HG03025 (cell line): ENCODE results near the gene STXBP6.
"Not testable (repeated sequence)": the region's sequence is repeated elsewhere in the genome, so short reads cannot be mapped to it uniquely, and the experiment has no call there.

Experiments
- ATAC-seq: cut with Tn5 transposase; IDR thresholded peaks from one replicate; pipeline ENCODE4 v1.9.1; 2021; ENCODE audit warnings: mild to moderate bottlenecking, moderate library complexity; ENCODE audit not compliant: unreplicated experiment, low FRiP score

STXBP6 gene

DNA sequence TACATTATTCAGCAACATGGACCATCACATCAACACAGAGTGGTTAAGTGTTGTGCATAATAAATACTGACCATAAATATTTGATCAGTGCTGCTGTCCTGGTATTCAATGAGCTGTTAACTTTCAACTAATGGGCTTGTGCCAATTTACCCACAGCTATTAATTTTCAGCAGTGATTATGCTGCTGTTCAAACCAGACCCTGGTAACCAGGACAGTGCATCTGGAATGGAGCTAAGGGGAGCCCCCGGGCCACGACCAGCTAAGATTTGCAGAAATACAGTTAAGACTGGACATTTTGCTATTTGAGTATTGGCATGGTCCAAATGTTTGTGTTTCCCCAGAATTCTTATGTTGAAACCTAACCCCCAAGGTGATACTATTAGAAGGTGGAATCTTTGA, 235.6 kb downstream of the STXBP6 start:
- ATAC-seq, result no peak

DNA sequence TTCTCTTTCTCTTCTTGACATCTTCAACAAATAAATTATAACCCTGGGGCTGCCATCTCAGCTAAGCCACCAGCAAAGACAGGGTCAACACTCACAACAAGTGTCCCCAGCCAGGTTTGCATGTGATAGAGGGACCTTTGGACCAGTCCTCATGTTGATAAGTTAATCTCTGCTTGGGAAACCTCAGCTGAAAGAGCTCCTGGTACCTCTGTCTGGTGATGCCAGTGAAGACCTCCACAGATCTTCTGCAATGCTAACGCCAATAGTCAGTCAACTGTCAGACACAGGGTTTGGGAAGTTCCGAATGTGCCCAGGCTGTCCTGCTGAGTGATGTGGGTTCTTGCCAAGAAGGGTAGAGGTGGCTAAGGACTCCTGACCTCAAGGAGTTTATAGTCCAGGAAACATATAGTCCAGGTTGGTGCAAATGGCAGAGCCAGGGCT, 236.1 kb downstream of the STXBP6 start:
- no peak for ATAC-seq

DNA sequence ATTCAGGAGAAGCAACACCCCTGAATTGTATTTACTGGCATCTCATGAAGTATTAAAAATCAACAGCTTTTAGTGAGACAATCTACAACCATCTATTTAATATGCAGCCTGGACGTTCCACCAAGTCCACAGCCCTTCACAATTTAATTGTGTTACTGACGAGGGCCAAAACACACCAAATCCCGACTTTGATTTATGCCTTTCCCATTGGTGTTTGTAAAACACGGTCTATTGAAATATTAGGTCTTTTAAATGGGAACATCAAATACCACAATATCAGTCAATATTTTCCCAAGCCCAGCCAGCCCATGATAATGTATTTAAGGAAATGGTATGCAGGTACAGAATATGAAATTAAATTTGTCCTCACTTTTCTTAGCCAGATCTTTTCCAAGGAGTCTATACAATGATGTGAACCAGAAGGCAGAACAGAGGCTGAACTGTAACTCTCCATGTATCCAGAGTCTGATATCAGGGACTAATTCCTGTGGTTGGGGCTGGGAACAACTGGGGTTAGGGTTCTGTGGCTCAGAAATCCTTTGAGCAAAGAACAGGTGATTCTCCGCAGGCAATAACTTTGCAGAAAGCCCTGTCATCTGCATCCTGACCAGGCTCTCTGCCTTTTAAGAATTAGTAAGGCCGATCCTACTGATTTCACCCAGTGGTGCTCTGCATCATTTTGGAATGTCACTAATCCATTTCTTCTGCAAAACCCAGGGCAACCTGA, 236.7 kb downstream of the STXBP6 start:
- ATAC-seq, result no peak

DNA sequence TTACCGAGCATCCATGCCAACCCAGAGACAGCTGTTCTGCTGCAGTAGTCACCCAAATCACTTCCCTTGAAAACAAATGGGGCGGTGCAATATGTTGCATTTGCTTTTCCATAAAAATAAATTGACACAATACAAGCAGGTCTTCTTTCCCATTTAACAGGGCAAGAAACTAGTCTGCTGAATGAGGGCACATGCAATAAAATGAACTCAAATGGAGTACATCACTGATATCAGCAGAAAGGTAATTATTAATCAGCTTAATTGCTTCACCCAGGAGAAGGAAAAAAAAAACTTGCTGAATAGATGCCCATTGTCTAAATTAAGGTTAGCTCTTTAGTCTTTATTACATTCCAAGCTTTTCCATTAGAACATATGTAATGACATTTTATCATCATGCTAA, 240.8 kb downstream of the STXBP6 start:
- no peak for ATAC-seq

DNA sequence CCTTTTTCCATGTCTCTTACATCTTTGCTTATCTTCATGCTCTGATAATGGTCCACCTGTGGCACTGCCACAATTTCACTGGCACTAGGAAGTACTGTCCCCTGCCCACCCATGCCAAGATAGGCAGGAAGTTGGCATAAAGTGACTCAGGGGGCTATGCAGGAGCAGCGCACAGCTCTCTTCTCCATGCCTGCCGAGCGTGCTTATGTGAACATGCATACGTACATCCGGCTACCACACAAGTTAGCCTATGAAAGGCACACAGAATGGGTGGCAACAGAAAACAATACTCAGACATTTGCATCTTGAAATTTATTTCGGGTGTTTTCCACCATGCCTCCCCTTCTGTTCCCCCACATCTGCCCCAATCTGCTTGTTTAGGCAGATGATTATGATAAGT, 241.5 kb downstream of the STXBP6 start:
- ATAC-seq, result no peak

DNA sequence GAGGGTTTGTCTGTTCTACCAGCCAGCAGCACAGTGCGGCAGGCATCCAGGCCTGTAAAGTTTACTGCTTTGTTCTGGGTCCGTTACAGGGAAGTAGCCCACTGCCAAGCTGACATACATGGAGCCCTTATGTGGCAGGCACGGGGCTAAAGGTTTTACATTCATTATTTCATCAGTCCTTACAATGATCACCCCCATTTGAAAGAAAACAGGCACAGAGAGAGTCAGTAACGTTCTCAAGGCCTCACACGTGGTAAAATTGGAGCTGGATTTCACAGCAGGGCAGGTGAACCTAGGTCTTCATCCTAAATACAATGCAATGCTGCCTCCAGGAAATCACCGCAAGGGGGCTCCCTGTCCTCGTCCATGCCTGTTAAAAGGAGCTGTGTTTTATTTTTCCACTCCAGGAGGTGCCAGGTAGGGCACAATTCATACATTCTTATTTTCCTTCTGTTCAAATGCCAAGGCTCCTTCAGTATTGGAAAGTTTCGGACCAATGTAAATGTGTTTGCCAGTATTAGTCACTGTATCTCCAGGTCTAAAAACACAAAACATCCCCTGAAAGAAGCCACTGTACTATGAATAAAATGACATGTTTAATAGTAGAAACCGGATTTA, 243.8 kb downstream of the STXBP6 start:
- ATAC-seq, result no peak

DNA sequence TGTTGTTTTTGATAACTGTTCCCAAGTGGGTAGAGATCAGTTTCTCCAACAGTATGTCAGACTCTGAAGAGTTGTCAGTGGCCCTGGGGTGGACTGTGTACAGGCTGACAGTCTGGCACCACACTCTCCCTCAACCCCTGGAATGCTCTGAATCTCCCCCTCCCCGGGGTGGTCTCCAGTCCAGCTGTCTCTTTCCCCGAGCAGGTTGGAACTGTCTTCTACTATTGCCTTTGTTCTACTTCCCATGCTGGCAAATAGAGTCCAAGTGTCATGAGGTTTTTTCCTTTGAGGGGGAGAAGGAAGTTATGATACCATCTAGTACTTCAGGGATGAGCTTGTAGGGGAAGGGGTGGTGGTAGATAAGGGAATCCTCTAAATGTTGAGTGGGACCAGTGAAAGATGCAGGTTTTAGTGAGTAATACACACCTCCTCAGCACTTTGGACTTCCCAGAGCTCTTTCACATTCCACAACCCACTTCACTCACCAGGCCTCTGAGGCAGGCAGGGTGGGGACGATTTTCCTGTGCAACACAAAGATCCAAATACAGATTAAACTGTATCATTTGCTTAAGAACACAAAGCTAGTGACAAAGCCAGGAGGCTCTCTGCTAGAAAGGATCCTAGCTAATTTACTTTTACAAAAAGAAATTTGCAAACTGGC, 245.3 kb downstream of the STXBP6 start:
- ATAC-seq, result no peak

DNA sequence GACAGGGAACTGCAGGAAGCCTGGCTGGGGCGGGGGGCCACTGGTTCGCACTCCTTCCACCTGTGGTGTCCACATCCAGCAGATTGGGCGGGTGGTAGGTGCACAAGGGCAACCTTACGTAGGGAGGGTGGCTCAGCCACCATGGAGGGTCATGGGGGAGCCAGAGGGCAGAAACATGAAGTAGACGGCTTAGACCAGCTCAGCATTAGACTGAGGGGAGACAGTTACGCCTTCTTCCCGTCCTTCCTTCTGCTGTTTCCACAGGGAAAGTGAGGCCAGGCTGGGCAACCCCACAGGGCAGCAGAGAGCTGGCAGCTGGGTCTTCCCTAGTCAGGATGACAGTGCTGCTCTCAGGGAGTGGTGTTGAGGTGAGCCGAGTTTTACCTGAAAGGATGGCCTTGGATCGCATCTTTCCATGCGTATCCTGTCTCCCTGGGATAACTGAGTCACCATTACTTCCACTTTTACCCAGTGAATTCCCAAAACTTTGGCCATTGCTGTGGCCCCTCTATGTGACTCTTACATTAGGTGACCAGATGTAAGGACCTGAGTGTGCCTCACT, 245.9 kb downstream of the STXBP6 start:
- ATAC-seq, result no peak

DNA sequence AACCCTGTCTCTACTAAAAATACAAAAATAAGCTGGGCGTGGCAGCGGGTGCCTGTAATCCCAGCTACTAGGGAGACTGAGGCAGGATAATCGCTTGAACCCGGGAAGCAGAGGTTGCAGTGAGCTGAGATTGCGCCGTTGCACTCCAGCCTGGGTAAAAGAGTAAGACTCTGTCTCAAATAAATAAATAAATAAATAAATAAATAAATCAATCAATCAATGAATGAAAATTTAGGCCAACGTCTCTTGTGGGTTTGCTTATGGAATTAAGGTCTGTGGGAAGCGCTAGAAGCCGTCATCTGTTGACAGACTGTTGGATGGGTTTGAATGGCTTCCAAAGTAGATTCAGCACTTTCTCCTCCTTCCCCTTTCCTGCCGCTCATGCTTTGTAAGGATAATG, 246.5 kb downstream of the STXBP6 start:
- ATAC-seq, result not testable (repeated sequence)

DNA sequence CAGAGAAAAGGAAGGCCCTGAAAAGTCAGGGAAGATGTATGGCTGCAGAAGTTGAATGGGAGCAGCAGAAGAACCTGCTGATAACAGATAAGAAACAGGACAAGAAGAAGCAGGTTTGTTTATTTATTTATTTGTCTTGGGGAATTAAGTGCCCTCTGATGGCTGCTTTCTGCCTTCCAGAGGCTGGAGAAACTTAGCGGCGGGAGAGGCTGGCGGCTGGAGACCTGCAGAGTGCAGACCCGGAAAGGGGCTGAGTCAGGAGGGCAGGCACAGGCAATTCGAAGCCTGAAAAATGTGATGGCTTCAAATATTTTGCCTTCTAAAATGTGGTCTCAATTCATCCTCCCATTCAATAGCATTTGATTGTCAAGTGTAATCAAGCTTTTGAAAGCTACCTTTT, 247.7 kb downstream of the STXBP6 start:
- no peak for ATAC-seq

DNA sequence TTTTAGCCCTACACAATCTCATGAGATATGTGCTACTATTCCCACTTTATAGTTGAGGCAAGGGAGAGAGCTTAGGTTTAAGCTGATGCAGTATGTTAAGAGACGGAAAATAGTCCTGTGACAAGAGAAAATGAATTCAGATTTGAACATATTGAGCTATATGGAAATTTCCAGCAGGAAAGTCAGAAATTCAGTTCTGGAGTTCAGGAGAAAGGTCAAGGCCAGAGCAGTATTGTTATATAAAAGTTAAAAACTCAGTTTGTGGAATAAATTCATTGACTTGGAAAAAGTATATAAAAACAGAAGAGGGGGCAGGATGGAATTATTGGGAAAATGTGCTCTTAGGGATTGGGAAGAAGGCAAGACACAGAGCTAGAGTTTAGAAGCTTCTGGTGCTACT, 248.9 kb downstream of the STXBP6 start:
- no peak for ATAC-seq

DNA sequence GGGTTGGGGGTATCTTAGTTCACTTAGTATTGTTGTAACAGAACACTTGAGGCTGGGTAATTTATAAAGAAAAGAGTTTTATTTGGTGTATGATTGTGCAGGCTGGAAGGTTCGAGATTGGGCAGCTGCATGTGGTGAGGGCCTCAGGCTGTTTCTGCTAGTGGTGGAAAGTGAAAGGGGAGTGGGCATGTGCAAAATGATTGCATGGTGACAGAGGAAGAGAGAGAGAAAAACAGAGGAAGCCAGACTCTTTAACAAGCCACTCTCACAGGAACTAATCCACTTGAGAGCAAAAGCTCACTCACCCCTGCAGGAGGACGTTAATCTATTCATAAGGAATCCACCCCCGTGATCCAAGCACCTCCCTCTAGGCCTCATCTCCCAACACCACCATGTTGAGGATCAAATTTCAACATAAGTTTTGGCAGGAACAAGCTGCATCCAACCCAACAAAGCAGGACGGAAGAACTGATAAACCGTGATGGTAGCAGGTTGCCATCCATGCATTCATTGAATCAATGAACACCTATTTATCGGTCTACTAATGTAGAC, 251.0 kb downstream of the STXBP6 start:
- no peak for ATAC-seq

DNA sequence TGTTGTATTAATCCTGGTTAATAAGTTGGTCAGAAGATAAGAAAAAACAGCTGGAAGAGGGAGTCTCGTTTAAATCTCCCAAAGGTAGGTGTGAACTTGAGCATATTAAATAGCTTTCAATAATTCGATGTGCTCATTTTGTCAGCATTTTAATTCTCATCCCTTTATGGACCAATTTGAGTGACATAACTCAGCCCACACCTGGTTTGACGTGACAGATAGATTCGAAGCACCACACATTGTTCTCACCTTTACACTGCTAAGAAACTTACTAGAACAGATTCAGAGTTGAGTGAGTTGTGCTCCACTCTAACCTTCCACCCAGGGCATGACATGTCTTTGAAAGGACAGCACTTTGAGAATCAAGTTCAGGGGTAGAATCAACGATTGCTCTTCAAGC, 254.5 kb downstream of the STXBP6 start:
- ATAC-seq, result no peak

DNA sequence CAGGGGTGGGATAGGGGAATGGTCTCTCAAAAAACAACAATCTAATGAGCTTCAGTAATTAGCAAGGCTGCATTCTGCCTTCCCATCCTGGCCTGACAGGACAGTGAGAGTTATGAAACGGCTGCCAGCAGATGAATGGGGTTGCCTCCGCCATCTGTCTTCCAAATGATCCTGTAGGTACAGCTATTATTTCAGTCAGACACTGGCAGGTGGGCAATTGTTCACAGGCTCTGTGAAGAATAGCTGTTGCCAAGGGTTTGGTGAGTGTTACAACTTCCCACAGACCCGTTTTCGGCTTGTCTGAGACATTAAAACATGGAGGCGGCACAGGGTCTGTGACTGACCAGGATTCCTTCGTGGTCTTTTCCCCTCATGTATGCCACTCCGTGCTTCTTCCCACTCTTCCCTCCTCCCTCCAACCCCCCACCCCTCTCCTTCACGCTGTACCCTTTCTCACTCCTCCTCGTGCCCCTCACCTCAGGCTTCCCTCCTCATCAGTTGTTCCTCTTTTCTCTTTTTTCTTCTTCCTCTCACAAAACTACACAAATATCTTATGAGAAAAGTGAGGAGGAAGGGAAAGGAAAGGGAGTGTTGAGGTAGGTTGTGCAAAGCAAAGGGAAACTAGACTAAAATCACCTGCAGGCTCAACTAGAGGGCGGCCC, 255.2 kb downstream of the STXBP6 start:
- no peak for ATAC-seq

DNA sequence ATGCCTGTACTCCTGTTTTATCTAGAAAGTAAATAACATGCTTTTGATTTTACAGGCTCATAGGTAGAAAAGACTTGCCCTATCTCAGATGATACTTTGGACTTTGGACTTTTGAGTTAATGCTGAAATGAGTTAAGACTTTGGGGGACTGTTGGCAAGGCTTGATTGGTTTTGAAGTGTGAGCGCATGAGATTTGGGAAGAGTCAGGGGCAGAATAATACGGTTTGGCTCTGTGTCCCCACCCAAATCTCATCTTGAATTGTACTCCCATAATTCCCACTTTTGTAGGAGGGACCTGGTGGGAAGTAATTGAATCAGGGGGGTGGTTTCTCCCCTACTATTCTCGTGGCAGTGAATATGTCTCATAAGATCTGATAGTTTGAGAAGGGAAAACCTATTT, 259.8 kb downstream of the STXBP6 start:
- no peak for ATAC-seq

DNA sequence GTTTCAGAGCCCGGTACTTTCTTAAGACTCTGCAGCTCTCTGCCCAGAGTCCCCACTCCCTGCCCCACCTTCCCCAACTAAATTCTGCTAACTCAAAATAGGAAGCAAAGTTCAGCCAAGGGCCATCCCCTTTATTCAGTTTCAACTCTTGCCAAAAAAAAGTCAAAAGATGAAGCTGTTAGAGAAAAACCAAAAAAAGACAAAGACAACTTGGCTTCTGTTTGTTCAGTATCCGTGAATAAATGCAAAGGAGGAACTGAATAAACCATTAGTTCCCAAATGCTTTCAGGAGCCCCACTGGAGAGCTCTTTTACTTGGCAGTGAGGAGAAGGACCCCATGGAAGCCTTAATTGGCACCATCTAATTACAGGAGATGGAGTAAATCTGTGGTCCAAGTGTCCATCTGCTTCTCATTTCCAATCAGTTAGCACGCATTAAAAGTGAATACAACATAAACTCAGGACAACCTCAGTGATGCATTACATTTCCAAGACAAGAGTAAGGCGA, 260.5 kb downstream of the STXBP6 start:
- ATAC-seq, result no peak

DNA sequence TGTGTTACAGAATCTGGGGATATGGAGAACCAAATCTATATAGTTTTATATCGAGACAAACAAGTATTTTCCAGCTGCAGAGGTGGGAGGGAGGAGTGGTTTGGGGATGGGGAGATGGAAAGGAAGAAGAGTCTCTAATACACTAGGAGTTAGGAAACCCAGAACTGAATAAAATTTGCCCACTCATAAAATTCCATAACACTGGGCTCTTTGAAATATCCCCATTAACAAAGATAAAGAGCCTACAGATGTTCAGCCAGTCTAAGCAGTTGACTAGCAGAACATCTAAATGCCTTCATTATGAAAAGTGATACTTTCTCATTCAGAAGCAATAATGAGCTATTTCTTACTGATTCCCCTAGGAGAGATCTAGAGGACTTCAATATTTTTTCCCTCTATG, 264.2 kb downstream of the STXBP6 start:
- no peak for ATAC-seq

DNA sequence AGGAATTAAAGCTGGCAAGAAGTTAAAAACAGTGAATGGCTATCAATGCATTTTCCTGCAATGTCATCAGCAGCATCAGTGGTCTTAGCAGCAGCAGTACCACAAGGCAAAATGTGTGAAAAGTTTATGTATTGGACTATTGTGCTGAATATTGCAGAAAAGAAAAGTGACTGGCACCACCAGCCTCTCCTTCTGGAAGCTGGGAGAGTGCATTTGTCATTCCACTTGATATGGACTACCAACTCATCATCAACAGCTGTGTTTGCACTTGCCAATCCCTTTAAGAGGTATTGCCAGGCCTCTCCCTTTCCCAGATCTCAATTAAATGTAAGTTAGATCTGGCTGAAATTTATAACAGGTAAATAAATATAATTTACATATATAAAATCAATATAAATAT, 265.0 kb downstream of the STXBP6 start:
- no peak for ATAC-seq

DNA sequence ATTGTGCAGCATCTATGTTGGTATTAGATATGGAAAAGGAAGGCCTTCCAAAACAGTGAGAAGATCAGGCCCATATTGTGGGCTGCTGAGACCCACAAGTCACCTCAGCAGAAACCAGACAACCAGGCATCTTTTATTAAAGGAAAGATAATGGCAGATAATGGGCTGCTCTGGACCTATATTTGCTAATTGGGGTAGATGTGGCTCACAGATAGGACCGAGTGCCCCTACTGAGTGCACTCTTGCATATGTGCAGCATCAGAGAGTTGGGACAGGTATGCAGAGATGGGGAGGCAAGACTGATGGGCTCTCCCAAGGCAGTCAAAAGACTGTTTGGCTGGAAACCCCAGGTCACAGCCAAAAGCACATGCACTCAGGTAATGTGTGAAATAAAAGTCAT, 266.2 kb downstream of the STXBP6 start:
- ATAC-seq, result no peak

DNA sequence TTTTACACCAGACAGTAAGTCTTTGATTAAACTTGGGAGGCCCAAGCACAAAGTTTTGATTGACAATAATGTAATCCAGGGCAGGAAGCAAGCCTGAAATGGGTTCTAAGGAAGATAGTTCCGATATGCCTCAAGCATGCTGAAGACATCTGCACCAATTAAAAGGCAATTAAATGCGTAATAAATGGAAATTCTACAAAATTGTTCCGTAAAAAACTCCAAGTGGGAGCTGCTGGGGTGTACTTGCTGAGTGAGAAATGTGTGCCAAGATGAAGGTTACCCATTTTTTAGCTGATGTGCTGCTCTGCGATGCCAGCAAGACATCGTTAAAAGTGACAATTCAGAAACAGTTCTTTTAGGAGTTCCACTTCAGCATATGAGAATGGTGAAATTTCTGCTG, 269.7 kb downstream of the STXBP6 start:
- ATAC-seq, result no peak

DNA sequence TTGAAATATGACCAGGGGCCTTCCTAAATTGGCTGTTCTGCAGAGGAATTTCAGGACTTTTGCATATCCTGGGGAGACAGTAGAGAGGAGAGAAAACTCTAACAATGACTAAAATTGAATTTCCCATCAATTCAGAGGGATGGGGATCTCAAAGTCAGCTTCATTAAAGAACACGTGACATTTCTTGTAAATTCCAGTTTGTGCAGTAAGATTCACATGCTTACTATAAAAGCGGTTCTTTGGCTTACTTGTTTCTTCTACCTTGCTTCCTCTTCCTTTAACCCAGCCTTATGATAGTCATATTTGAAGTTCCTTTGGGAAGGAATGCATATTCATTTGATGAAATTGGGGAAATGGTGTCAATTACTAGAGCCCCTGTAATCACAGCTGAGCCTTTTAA, 272.3 kb downstream of the STXBP6 start:
- no peak for ATAC-seq
